ENCODE data around the gene TSPEAR. TPM values are rescaled to one million over a fixed set of nuclear protein-coding genes. Genes with fewer than 3 reads are reported as not detected.

Gene TSPEAR
- total RNA-seq (2014; rRNA removed; shearing (Covaris generic)) = 1.0 and 1.8 TPM in 2 replicates

DNA sequence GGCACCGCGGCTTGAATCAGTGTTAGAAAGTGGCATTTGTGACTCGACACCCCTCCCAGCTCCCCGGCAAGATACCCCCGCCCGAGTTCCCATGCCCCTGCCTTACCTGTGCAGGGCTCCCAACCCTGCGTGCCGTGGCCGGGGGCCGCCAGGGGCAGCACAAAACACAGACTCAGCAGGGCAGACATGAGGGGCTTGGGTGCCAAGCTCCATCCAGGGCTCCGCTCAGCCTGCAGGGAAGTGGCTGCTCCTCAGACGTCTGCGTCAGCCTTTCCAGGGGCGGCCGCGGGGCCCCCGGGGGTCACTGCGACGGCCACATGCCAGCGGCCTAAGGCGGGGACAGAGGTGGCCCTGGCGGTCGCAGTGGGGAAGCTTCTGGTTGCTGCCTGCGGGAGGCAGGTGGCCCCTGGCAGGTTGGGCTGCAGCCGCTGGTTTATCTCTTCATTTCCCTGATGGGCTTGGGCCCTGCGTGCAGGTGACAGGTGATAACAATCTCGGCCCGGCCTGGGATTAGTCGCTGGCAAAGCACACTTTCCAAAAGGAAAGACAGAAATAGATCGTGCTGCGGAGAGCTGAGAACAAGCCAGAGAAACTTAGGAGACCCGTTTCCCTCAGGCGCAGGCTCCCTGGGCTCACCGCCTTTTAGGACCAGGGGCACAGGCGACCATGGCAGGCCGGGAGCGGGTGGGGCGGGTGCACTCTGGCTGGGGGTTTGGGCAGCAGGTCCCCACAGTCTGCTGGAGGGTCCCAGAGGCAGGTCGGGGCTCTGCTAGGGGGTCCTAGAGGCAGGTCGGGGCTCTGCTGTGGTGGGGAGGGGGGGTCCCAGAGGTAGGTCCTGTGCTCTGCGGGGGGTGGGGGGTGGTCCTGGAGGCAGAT lies at the start of gene TSPEAR:
Gene TSPEAR, minus strand, starts transcription at position 246 of the 876 bp plus-strand sequence. Its CDS starts 58 bp downstream, at position 188.
- Histone ChIP-seq H3K27me3 (ENCODE audit: control insufficient read depth, insufficient read depth, low read length) (peaks cover 76% of the 10 kb centered on the region), H3K4me3 (ENCODE audit: insufficient read depth, low read depth, low read length) (peak within 1 kb of the TSS; percentile 22), H3K36me3 (replicated peaks; ENCODE audit: control insufficient read depth, insufficient read depth, low read length) (no peaks in the 10 kb centered on the region)
- DNase-seq = peak; percentile 72

GRCh38 chr21:44760376-44760775 lies 49.0 kb upstream of the TSPEAR start:
- Histone ChIP-seq H3K4me3 (ENCODE audit: insufficient read depth, low read depth, low read length) (no peak overlapping the region), H3K36me3 (replicated peaks; ENCODE audit: control insufficient read depth, insufficient read depth, low read length) (no peaks in the 10 kb centered on the region), H3K27me3 (ENCODE audit: control insufficient read depth, insufficient read depth, low read length) (no peaks in the 10 kb centered on the region)
- peak; percentile 63 for DNase-seq

DNA sequence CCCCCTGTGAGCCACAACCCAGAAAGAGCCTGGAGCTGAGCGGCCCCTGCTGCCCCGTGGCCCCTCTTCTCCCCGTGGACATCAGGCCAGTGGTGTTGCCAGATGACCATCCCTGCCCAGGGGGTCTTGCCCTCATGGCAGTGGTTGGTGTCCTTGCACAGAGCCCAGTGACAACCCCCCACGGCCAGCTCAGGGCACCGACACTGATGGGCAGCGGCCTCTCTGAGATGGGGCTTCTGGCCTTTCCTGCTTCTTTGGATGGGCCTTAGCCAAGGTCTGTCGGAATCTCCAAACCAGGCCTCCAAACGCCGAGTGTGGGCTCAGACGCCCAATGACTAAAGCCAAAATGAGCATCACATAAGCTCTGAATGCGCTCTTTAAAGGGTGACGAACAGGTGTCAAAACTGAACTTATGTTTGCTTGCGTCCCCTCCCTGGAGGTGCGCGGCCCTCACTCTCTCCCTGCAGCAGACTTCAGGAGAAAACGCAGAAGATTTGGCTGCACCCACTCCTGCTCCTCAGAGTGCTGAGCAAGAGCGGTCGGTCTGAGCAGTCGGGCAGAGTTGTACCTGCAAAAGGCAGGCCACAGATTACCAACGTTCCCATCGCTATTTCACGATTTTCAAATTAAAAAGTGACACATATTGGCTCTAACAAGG lies 48.4 kb upstream of the TSPEAR start:
- Histone ChIP-seq H3K36me3 (replicated peaks; ENCODE audit: control insufficient read depth, insufficient read depth, low read length) (no peaks in the 10 kb centered on the region), H3K27me3 (ENCODE audit: control insufficient read depth, insufficient read depth, low read length) (no peaks in the 10 kb centered on the region), H3K4me3 (ENCODE audit: insufficient read depth, low read depth, low read length) (no peak overlapping the region)
- no peak for DNase-seq

- Histone ChIP-seq H3K4me3 (ENCODE audit: insufficient read depth, low read depth, low read length) (no peak overlapping the region), H3K27me3 (ENCODE audit: control insufficient read depth, insufficient read depth, low read length) (no peaks in the 10 kb centered on the region), H3K36me3 (replicated peaks; ENCODE audit: control insufficient read depth, insufficient read depth, low read length) (no peaks in the 10 kb centered on the region)
- DNase-seq = peak; percentile 80
Measured at GRCh38 chr21:44758781-44759627, 47.6 kb upstream of the TSPEAR start.

DNA sequence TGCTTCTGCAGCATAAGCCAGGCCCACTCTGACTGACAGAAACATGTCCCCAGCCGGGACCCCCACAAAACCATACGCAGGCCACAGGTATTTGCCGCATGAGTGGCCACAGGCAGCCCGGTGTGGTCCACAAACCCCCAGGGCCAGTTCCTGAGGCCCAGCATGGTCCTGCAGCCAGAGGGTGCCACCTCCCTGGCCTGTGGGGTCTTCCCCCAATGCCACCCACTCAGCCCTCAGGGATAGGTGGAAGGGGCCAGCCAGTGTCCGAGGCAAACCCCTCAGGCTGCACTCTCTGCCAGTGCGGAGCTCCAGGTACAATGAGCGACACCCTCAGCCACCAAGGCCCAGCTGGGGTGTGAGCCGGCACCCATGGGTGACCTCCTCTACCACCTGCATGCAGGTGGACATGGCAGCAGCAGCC lies 46.8 kb upstream of the TSPEAR start:
- H3K27me3 ChIP-seq (ENCODE audit: control insufficient read depth, insufficient read depth, low read length) = no peaks in the 10 kb centered on the region
- peak; percentile 43 for DNase-seq
- H3K36me3 ChIP-seq (replicated peaks; ENCODE audit: control insufficient read depth, insufficient read depth, low read length) = no peaks in the 10 kb centered on the region
- no peak overlapping the region for H3K4me3 ChIP-seq (ENCODE audit: insufficient read depth, low read depth, low read length)

- no peaks in the 10 kb centered on the region for H3K27me3 ChIP-seq (ENCODE audit: control insufficient read depth, insufficient read depth, low read length)
- peak; percentile 35 for DNase-seq
- no peaks in the 10 kb centered on the region for H3K36me3 ChIP-seq (replicated peaks; ENCODE audit: control insufficient read depth, insufficient read depth, low read length)
- no peak overlapping the region for H3K4me3 ChIP-seq (ENCODE audit: insufficient read depth, low read depth, low read length)
Measured at GRCh38 chr21:44757731-44758130, 46.4 kb upstream of the TSPEAR start.

GRCh38 chr21:44756423-44757185 lies 45.2 kb upstream of the TSPEAR start:
- no peak overlapping the region for H3K4me3 ChIP-seq (ENCODE audit: insufficient read depth, low read depth, low read length)
- no peak for DNase-seq
- H3K36me3 ChIP-seq (replicated peaks; ENCODE audit: control insufficient read depth, insufficient read depth, low read length) = no peaks in the 10 kb centered on the region
- no peaks in the 10 kb centered on the region for H3K27me3 ChIP-seq (ENCODE audit: control insufficient read depth, insufficient read depth, low read length)

- no peak for DNase-seq
- Histone ChIP-seq H3K27me3 (ENCODE audit: control insufficient read depth, insufficient read depth, low read length) (peaks cover 4% of the 10 kb centered on the region; the same call in 1 of the 2 replicates), H3K4me3 (ENCODE audit: insufficient read depth, low read depth, low read length) (no peak overlapping the region), H3K36me3 (replicated peaks; ENCODE audit: control insufficient read depth, insufficient read depth, low read length) (no peaks in the 10 kb centered on the region)
Measured at GRCh38 chr21:44755227-44755626, 43.9 kb upstream of the TSPEAR start.

GRCh38 chr21:44753357-44753756 lies 42.0 kb upstream of the TSPEAR start:
- peaks cover 12% of the 10 kb centered on the region for H3K27me3 ChIP-seq (ENCODE audit: control insufficient read depth, insufficient read depth, low read length)
- H3K4me3 ChIP-seq (ENCODE audit: insufficient read depth, low read depth, low read length) = no peak overlapping the region
- no peaks in the 10 kb centered on the region for H3K36me3 ChIP-seq (replicated peaks; ENCODE audit: control insufficient read depth, insufficient read depth, low read length)
- no peak for DNase-seq

- H3K36me3 ChIP-seq (replicated peaks; ENCODE audit: control insufficient read depth, insufficient read depth, low read length) = no peaks in the 10 kb centered on the region
- peaks cover 12% of the 10 kb centered on the region for H3K27me3 ChIP-seq (ENCODE audit: control insufficient read depth, insufficient read depth, low read length)
- no peak for DNase-seq
- no peak overlapping the region for H3K4me3 ChIP-seq (ENCODE audit: insufficient read depth, low read depth, low read length)
Measured at GRCh38 chr21:44752671-44753235, 41.4 kb upstream of the TSPEAR start.

DNA sequence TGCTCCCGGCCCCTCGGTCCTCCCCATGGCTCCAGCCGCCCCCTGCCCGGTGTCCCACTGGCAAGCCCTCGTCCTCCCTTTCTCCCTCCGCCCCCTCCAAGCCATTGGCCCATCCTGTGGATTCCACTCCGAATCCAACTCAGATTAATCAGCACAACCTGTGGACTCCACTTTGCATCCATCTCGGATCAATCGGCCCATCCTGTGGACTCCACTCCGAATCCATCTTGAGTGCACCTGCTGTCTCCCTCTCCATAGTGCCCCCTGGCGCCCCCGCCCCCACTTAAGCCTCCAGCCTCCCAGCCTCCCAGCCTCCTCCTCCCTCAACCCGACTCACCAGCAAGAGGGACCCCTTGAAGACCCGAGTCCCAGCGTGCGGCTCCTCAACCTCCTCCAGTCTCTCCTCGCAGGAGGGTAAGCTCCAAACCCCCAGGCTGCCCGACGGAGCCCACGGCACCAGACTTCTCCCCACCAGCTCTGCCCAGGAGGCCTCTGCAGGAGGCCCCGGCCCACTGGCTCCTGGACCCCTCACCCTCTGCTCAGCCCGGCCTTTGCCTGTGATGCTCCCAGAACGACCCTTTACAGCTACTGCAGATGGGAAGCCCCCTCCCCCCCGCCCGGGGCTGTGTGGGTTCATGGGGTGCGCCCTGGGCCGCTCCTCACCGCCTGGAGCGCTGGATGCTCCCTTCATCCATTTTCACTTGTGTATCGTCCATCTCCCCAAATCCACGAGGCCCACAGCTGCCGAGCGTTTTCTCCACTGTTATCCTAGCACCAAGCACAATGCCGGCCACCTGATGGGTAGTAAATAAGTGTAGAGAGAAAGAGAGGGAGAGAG lies 40.6 kb upstream of the TSPEAR start:
- peak; percentile 64 for DNase-seq
- no peak overlapping the region for H3K4me3 ChIP-seq (ENCODE audit: insufficient read depth, low read depth, low read length)
- H3K36me3 ChIP-seq (replicated peaks; ENCODE audit: control insufficient read depth, insufficient read depth, low read length) = no peaks in the 10 kb centered on the region
- peaks cover 12% of the 10 kb centered on the region for H3K27me3 ChIP-seq (ENCODE audit: control insufficient read depth, insufficient read depth, low read length)

- DNase-seq = peak; percentile 61
- Histone ChIP-seq H3K27me3 (ENCODE audit: control insufficient read depth, insufficient read depth, low read length) (peaks cover 12% of the 10 kb centered on the region), H3K36me3 (replicated peaks; ENCODE audit: control insufficient read depth, insufficient read depth, low read length) (no peaks in the 10 kb centered on the region), H3K4me3 (ENCODE audit: insufficient read depth, low read depth, low read length) (no peak overlapping the region)
Measured at GRCh38 chr21:44751186-44751798, 39.9 kb upstream of the TSPEAR start.

- Histone ChIP-seq H3K4me3 (ENCODE audit: insufficient read depth, low read depth, low read length) (no peak overlapping the region), H3K36me3 (replicated peaks; ENCODE audit: control insufficient read depth, insufficient read depth, low read length) (no peaks in the 10 kb centered on the region), H3K27me3 (ENCODE audit: control insufficient read depth, insufficient read depth, low read length) (peaks cover 12% of the 10 kb centered on the region)
- DNase-seq = peak; percentile 67
Measured at GRCh38 chr21:44750675-44751025, 39.3 kb upstream of the TSPEAR start.
